ENCODE results near the gene ZNF236. TPM values are rescaled to one million over a fixed set of nuclear protein-coding genes. Genes with fewer than 3 reads are reported as not detected.

ZNF236 gene
- total RNA-seq, 1 donor from 2014 or later, result 32.5 TPM

DNA sequence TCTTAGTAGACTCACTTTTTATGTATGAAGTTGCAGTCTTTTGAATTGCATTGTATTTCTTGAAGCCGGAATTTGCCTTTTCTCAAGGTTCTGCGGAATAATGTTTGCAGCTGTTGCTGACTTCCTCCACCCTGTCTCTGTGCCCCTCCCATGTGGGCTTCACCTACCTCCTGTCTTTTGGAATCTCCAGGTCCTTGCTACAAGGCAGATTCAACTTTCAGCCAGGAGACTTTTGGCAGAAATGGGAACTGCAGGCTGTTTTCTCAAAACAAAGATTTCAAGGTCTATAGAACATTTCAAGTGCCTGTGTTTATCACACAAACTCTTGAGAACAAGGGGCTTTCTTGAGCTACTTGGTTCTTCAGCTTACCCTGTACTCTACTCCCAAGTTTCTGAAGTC, 25.6 kb downstream of the ZNF236 start:
- TF ChIP-seq, protein P1, sequence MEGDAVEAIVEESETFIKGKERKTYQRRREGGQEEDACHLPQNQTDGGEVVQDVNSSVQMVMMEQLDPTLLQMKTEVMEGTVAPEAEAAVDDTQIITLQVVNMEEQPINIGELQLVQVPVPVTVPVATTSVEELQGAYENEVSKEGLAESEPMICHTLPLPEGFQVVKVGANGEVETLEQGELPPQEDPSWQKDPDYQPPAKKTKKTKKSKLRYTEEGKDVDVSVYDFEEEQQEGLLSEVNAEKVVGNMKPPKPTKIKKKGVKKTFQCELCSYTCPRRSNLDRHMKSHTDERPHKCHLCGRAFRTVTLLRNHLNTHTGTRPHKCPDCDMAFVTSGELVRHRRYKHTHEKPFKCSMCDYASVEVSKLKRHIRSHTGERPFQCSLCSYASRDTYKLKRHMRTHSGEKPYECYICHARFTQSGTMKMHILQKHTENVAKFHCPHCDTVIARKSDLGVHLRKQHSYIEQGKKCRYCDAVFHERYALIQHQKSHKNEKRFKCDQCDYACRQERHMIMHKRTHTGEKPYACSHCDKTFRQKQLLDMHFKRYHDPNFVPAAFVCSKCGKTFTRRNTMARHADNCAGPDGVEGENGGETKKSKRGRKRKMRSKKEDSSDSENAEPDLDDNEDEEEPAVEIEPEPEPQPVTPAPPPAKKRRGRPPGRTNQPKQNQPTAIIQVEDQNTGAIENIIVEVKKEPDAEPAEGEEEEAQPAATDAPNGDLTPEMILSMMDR (IDR thresholded peaks at IDR 0.05; ENCODE audit: unreplicated experiment), result no peak
- no peak overlapping the region for H3K4me3 Mint-ChIP-seq (ENCODE audit: low read depth)
- no peaks in the 10 kb centered on the region for H3K9me3 Mint-ChIP-seq (ENCODE audit: low read depth)
- H3K36me3 Mint-ChIP-seq (ENCODE audit: insufficient read depth), result peaks cover 11% of the 10 kb centered on the region
- DNase-seq (ENCODE audit: low spot score, unreplicated experiment), result no peak
- no peaks in the 10 kb centered on the region for H3K27me3 Mint-ChIP-seq
- no peak overlapping the region for H3K27ac Mint-ChIP-seq
- H3K4me1 Mint-ChIP-seq (ENCODE audit: low read depth), result peaks cover 25% of the 10 kb centered on the region

DNA sequence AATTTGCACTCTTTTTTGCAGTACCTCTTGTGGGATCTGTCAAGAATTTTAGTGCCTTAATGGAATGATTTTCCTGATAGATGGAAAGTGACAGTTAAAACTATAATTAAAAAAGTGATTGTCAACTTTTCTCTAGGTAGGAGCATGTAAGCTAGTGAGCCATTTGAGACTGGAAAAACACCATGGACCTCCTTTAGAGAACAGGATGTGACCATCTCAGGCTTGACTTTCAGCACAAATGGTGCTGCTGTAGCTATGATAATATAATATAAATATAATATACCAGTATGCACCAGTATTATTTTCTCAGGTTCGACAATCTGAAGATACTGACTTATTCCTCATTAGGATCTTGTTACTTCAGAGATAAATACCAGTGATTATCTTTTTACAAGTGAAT, 27.8 kb downstream of the ZNF236 start:
- Mint-ChIP-seq H3K4me1 (ENCODE audit: low read depth) (peaks cover 9% of the 10 kb centered on the region), H3K36me3 (ENCODE audit: insufficient read depth) (peaks cover 11% of the 10 kb centered on the region), H3K4me3 (ENCODE audit: low read depth) (no peak overlapping the region), H3K27me3 (no peaks in the 10 kb centered on the region), H3K9me3 (ENCODE audit: low read depth) (no peaks in the 10 kb centered on the region), H3K27ac (no peak overlapping the region)
- DNase-seq (ENCODE audit: low spot score, unreplicated experiment), result no peak
- TF ChIP-seq, protein P1 (IDR thresholded peaks at IDR 0.05; ENCODE audit: unreplicated experiment), result no peak

DNA sequence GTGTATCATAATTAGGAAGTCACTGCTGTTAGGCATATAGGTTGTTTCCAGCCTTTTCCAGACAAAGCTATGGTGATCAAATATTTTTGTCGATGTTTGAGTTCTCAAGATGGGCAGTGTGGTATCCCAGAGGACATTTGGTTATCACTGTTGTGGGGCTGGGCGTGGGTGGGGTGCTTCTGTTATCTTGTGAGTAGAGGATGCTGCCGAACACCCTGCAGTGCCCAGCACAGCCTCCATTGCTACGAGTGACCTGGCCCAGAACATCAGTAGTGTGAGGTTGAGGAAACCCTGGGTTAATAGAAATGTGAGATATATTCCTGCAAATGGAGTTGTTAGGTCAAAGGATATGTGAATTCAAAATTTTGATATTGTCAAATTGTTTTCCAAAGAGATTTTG, 33.2 kb downstream of the ZNF236 start:
- H3K27ac Mint-ChIP-seq, result no peak overlapping the region
- TF ChIP-seq, protein P1 (IDR thresholded peaks at IDR 0.05; ENCODE audit: unreplicated experiment), result no peak
- H3K27me3 Mint-ChIP-seq, result no peaks in the 10 kb centered on the region
- DNase-seq (ENCODE audit: low spot score, unreplicated experiment), result no peak
- H3K9me3 Mint-ChIP-seq (ENCODE audit: low read depth), result no peaks in the 10 kb centered on the region
- H3K36me3 Mint-ChIP-seq (ENCODE audit: insufficient read depth), result peaks cover 13% of the 10 kb centered on the region
- no peak overlapping the region for H3K4me3 Mint-ChIP-seq (ENCODE audit: low read depth)
- H3K4me1 Mint-ChIP-seq (ENCODE audit: low read depth), result no peaks in the 10 kb centered on the region

- no peaks in the 10 kb centered on the region for H3K27me3 Mint-ChIP-seq
- H3K27ac Mint-ChIP-seq, result no peak overlapping the region
- H3K36me3 Mint-ChIP-seq (ENCODE audit: insufficient read depth), result peaks cover 8% of the 10 kb centered on the region
- H3K9me3 Mint-ChIP-seq (ENCODE audit: low read depth), result no peaks in the 10 kb centered on the region
- H3K4me1 Mint-ChIP-seq (ENCODE audit: low read depth), result no peaks in the 10 kb centered on the region
- no peak overlapping the region for H3K4me3 Mint-ChIP-seq (ENCODE audit: low read depth)
- TF ChIP-seq, protein P1 (IDR thresholded peaks at IDR 0.05; ENCODE audit: unreplicated experiment), result no peak
- DNase-seq (ENCODE audit: low spot score, unreplicated experiment), result no peak
These were observed 35.1 kb downstream of the ZNF236 start for GRCh38 chr18:76857476-76857875.

DNA sequence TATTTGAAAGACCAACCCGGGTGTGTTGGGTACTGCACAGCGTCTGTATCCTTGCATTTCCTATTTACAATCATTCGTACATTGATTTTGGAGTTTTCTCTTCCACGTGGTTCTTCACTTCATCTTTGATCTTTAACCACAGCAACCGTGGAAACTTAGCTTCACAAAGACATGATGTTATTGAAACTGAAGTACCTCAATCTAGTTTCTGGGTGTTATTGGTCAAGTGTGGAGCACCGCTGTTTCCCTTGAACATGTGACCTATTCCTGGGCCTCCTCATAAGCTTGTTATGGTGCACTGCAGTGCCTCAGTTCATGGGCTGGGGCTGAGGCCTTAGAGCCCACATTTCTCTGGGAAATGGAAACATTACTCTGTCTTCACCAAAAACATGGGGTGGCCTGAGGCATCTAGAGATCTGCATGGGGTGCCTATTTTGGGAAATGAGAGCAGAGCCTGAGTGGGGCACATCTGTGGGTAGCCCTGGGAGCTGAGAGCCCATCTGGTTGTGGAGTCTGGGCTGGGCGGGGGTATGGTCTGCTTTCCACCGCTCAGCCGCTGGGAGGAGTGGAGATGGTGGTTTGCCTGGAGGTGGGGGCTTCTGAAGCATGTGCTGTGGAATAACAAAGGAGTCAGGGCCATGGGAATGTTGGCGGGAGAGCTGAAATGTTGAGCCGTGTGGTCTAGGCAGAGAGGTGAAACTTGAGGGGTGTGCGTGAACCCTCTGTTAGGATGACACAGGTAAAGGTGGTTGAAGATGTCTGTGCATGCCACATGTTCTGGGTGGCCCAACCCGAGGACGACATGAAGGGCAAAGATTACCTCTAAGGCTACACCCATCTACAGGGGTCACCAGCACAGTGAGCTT, 37.4 kb downstream of the ZNF236 start:
- TF ChIP-seq, protein P1 (IDR thresholded peaks at IDR 0.05; ENCODE audit: unreplicated experiment), result no peak
- H3K27ac Mint-ChIP-seq, result peak overlapping the region; percentile 1
- H3K9me3 Mint-ChIP-seq (ENCODE audit: low read depth), result no peaks in the 10 kb centered on the region
- H3K36me3 Mint-ChIP-seq (ENCODE audit: insufficient read depth), result peaks cover 17% of the 10 kb centered on the region
- DNase-seq (ENCODE audit: low spot score, unreplicated experiment), result no peak
- H3K4me3 Mint-ChIP-seq (ENCODE audit: low read depth), result no peak overlapping the region
- no peaks in the 10 kb centered on the region for H3K4me1 Mint-ChIP-seq (ENCODE audit: low read depth)
- no peaks in the 10 kb centered on the region for H3K27me3 Mint-ChIP-seq

Measured in progenitor cell of endocrine pancreas (in vitro differentiated cells).